Naive thymus-derived CD8-positive, alpha-beta T cell (primary cell): ENCODE data around the gene BUB3. TPM values are rescaled to one million over a fixed set of nuclear protein-coding genes. Genes with fewer than 3 reads are reported as not detected.
"Not testable (repeated sequence)": the region's sequence is repeated elsewhere in the genome, so short reads cannot be mapped to it uniquely, and the experiment has no call there.

Experiments used
- ATAC-seq, 2 donors: fragments of 150-1000 bp; cut with Tn5 transposase in 1 of 2; sonication (Bioruptor Pico), chemical (Tn5 transposase) in 1 of 2; 1 replicate in 1 of 2; 2 replicates in 1 of 2; pipeline ENCODE4 v1.10.0; 2021; ENCODE audit warnings: mild to moderate bottlenecking in 2 of 2, moderate library complexity in 2 of 2
- POLR2A ChIA-PET: fragments of 350-600 bp; sonication (Branson Sonifier 250); formaldehyde crosslinking; loops from one replicate; lab custom pipeline; 2021; ENCODE audit warnings: antibody characterized with exemption; lab: Charles Lee
- DNase-seq, 10 donors: peaks; one replicate each; pipeline versions ENCODE4 v3.0.0 to v3.0.0-alpha.2; 2020 to 2022
- H3K27ac Mint-ChIP-seq, 10 donors: one replicate each; pipeline ENCODE4 v1.8.0; 2020 to 2022; ENCODE audit warnings: mild to moderate bottlenecking in 10 of 10, mixed read lengths in 10 of 10, moderate library complexity in 4 of 10, inconsistent platforms in 1 of 10
- H3K27me3 Mint-ChIP-seq, 5 donors: one replicate each; pipeline ENCODE4 v1.8.0; 2021 to 2022; ENCODE audit warnings: mixed read lengths in 5 of 5
- H3K36me3 Mint-ChIP-seq, 3 donors: one replicate each; pipeline ENCODE4 v1.8.0; 2020 to 2022; ENCODE audit warnings: mixed read lengths in 3 of 3, mild to moderate bottlenecking in 2 of 3, inconsistent platforms in 1 of 3
- H3K4me1 Mint-ChIP-seq, 4 donors: one replicate each; pipeline ENCODE4 v1.8.0; 2021 to 2022; ENCODE audit warnings: mixed read lengths in 4 of 4
- H3K4me3 Mint-ChIP-seq, 10 donors: one replicate each; pipeline ENCODE4 v1.8.0; 2020 to 2022; ENCODE audit warnings: mild to moderate bottlenecking in 10 of 10, mixed read lengths in 10 of 10, moderate library complexity in 6 of 10, inconsistent platforms in 1 of 10
- H3K9me3 Mint-ChIP-seq, 9 donors: one replicate each; pipeline ENCODE4 v1.8.0; 2020 to 2022; ENCODE audit warnings: mixed read lengths in 9 of 9, mild to moderate bottlenecking in 3 of 9, inconsistent platforms in 1 of 9, moderate library complexity in 1 of 9
- polyA plus RNA-seq, 3 donors: library from polyadenylated mRNA; unstranded; fragments of 300-500 nt; fragmentation: Illumina TruSeq; gene quantifications; one replicate each; pipeline ENCODE4 v1.2.3, GENCODE V29; 2021
- total RNA-seq, 8 experiments: library from RNA in 2 of 8; stranded (reverse) in 2 of 8; gene quantifications; one replicate each; pipeline ENCODE4 v1.2.3 and lab custom pipeline; 2021 to 2026

Gene BUB3
- total and polyA plus RNA-seq, 5 experiments from 2014 or later: 170 to 247 (median 217) TPM

DNA sequence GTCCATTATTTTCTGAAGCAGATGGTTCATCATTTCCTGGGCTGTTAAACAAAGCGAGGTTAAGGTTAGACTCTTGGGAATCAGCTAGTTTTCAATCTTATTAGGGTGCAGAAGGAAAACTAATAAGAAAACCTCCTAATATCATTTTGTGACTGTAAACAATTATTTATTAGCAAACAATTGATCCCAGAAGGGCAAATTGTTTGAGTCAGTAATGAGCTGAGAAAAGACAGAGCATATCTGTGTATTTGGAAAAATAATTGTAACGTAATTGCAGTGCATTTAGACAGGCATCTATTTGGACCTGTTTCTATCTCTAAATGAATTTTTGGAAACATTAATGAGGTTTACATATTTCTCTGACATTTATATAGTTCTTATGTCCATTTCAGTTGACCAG, 10.1 kb downstream of the BUB3 start:
- DNase-seq (no peak), ATAC-seq (no peak)
- H3K27me3 Mint-ChIP-seq: no peaks in the 10 kb centered on the region
- H3K9me3 Mint-ChIP-seq: no peaks in the 10 kb centered on the region
- peaks cover 13 to 58% (median 40%) of the 10 kb centered on the region in 4 donors for H3K4me1 Mint-ChIP-seq
- POLR2A ChIA-PET: no interaction called here
- H3K4me3 Mint-ChIP-seq: no peak overlapping the region
- peaks cover 8 to 84% (median 38%) of the 10 kb centered on the region in 3 donors for H3K36me3 Mint-ChIP-seq
- H3K27ac Mint-ChIP-seq: no peak overlapping the region

DNA sequence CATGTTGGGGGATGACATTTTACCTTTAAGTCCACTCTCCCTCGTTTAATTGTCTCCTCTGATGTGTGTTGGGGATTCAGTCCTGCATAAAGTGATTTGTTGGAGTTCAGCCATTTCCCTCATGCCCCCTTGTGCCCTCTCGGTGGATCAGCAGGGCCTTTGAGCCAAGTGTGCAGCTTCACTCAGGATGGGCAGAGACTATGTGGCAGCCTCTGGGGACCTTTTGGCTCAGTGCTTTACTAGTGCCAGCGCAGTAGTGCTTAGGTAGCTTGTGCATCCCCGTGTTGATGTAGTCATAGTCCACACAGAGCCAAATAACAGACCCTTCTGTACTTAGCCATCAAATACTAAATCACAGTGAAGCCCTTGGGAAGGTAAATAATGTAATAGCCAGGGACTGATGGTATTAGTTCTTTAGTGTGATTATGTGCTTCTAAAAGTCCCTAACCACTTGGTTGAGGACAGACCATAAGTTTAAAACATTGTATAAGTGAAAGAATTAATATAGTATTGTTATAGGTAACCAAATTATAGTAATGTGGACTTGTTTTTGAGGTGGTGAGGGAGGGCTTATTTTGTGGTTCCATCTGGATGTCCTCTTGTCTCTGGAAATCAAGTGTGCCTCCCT, 11.4 kb downstream of the BUB3 start:
- peaks cover 8 to 89% (median 40%) of the 10 kb centered on the region in 3 donors for H3K36me3 Mint-ChIP-seq
- H3K9me3 Mint-ChIP-seq: no peaks in the 10 kb centered on the region
- peaks cover 10 to 48% (median 27%) of the 10 kb centered on the region in 4 donors for H3K4me1 Mint-ChIP-seq
- H3K4me3 Mint-ChIP-seq: no peak overlapping the region
- H3K27me3 Mint-ChIP-seq: no peaks in the 10 kb centered on the region
- H3K27ac Mint-ChIP-seq: peak overlapping the region in 1 of 10 donors; percentile 68
- POLR2A ChIA-PET: interaction anchor here (1.0 kb wide), 1 partner anchor 12 kb away, joined by 3 read pairs; no protein-coding TSS in a partner anchor
- ATAC-seq: no peak
- DNase-seq: no peak

DNA sequence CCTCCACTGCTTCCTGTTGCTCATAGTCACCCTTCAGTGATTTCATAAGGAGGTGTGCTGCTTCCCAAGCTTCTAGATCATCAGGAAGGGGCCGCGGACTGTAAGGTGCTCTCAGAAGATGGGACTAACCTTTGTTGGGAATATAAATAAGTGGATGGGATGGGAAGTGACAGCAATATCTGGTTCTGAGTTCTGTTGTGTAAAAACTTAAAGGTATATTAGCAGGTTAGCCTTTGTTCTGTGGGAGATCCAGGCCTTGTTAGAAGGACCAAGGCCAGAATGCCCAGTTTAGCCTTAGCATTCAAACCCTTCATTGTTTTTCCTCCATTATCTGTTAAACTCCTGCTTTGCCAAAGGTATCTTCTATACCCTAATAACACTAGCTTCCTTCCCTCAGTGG, 12.4 kb downstream of the BUB3 start:
- ATAC-seq: no peak
- Mint-ChIP-seq H3K4me3 (no peak overlapping the region), H3K4me1 (peaks cover 11 to 41% (median 20%) of the 10 kb centered on the region in 4 donors), H3K36me3 (peaks cover 8 to 89% (median 44%) of the 10 kb centered on the region in 3 donors), H3K27ac (peak overlapping the region in 1 of 10 donors; percentile 7), H3K27me3 (no peaks in the 10 kb centered on the region), H3K9me3 (no peaks in the 10 kb centered on the region)
- no peak for DNase-seq
- POLR2A ChIA-PET: no interaction called here

GRCh38 chr10:123170961-123171360, 16.8 kb downstream of the BUB3 start:
- POLR2A ChIA-PET: interaction anchor here (1.5 kb wide), 1 partner anchor 16 kb away, joined by 3 read pairs; no protein-coding TSS in a partner anchor
- ATAC-seq: no peak
- Mint-ChIP-seq H3K4me1 (peaks cover 11 to 37% (median 27%) of the 10 kb centered on the region in 4 donors), H3K4me3 (no peak overlapping the region), H3K27me3 (no peaks in the 10 kb centered on the region), H3K27ac (peak overlapping the region in 1 of 10 donors; percentile 4), H3K36me3 (peaks cover 4 to 69% (median 40%) of the 10 kb centered on the region in 3 donors), H3K9me3 (no peaks in the 10 kb centered on the region)
- DNase-seq: no peak

- H3K27me3 Mint-ChIP-seq, H3K27ac Mint-ChIP-seq, DNase-seq, H3K4me3 Mint-ChIP-seq, POLR2A ChIA-PET, H3K9me3 Mint-ChIP-seq, ATAC-seq: not testable (repeated sequence)
- Mint-ChIP-seq H3K36me3 (peaks cover 4 to 70% (median 43%) of the 10 kb centered on the region in 3 donors), H3K4me1 (peaks cover 11 to 33% (median 24%) of the 10 kb centered on the region in 4 donors)
These were observed 17.4 kb downstream of the BUB3 start for GRCh38 chr10:123171616-123172015.

DNA sequence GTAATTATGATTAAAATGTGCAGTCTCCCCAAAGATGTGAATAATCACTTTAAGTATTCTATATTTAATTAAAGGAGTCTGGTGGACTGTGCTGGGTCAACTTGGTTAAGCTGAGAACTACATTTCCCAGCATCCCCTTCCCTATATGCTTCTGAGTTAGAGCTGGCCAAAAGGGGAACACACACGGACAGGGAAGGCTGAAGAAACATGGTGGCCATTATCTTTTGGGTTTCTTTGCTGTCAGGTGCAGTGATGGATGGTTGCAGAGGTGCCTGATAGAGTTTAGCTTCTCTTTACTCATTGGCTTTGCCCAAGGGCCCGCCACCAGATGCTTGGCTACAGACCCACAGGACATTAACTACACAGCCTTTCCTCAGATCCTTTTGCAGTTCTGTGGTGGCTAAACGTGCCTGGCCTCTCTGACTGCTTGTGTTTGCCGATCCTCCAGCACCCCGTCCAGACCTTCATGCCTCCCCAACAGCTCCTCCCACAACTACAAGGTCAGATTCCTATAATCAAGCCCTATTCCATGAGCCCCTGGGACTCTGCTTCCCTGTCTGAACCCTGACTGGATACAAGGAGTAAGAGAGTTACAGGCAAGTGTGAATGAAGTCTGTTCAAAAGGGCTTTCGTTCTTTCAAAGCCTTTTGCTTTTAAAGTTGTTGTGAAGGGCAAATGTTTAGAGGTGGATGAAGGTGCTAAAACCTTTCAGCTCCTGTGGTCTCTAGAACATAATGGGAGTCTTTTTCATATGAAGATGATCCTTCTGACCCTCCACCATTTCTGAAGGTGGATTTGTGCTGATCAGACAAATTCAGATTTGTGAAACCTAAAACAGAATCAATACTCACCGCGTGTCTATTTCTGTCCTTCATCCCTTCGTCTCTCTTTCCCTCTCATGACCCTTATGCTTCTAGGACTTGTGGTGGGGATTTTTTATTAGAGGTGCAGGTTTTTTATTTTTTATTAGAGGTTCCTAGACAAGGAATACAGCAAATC, 21.5 kb downstream of the BUB3 start:
- Mint-ChIP-seq H3K4me3 (no peak overlapping the region), H3K9me3 (peaks cover 0 to 5% (median 0%) of the 10 kb centered on the region in 9 donors), H3K4me1 (peaks cover 7 to 21% (median 19%) of the 10 kb centered on the region in 4 donors), H3K27ac (peak overlapping the region in 4 of 10 donors; percentile 20 to 73 (median 38)), H3K36me3 (peaks cover 5 to 58% (median 48%) of the 10 kb centered on the region in 3 donors), H3K27me3 (no peaks in the 10 kb centered on the region)
- ATAC-seq (no peak), DNase-seq (no peak)
- POLR2A ChIA-PET: no interaction called here

- peaks cover 3 to 21% (median 13%) of the 10 kb centered on the region in 4 donors for H3K4me1 Mint-ChIP-seq
- H3K27me3 Mint-ChIP-seq, H3K27ac Mint-ChIP-seq, POLR2A ChIA-PET, H3K9me3 Mint-ChIP-seq, DNase-seq, ATAC-seq, H3K4me3 Mint-ChIP-seq: not testable (repeated sequence)
- peaks cover 8 to 53% (median 48%) of the 10 kb centered on the region in 3 donors for H3K36me3 Mint-ChIP-seq
These were observed 24.2 kb downstream of the BUB3 start for GRCh38 chr10:123178390-123178789.

DNA sequence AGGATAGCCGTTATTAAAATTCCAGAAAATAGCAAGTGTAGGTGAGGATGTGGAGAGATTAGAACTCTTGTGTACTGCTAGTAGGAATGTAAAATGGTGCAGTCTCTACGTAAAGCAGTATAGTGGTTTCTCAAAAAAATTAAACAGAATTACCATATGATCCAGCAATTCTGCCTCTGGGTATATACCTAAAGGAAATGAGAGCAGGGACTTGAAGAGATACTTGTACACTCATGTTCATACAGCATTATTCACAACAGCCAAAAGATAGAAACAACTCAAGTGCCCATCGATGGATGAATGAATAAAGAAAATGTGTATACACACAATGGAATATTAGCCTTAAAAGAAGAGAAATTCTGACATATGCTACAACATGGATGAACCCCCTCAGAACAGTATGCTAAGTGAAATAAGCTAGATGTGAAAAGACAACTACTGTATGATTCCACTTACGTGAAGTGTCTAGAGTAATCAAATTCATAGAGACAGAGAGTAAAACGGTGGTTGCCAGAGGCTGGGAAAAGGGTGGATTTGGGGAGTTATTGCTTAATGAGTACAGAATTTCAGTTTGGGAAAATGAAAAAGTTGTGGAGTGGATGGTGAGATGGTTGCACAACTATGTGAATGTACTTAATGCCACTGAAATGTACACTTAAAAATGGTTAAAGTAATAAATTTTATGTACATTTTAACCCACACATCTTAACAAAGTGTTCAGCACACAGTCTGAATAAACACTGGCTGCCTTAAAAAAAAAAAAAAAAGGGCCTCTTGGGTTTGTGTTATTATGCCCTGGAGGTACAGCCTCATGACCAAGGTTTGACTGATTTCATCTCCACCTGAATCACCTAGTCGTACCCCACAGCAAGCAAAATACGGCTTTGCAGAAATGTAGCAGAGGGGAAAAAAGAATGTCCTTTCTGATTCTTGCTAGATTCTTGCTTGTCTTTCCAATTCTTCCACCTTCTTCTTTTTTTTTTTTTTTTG, 26.2 kb downstream of the BUB3 start:
- peaks cover 0 to 24% (median 14%) of the 10 kb centered on the region in 9 donors for H3K9me3 Mint-ChIP-seq
- H3K36me3 Mint-ChIP-seq: peaks cover 23 to 57% (median 51%) of the 10 kb centered on the region in 3 donors
- POLR2A ChIA-PET: interaction anchor here (0.8 kb wide), 1 partner anchor 27 kb away, joined by 3 read pairs; no protein-coding TSS in a partner anchor
- peaks cover 0 to 8% (median 4%) of the 10 kb centered on the region in 4 donors for H3K4me1 Mint-ChIP-seq
- H3K27ac Mint-ChIP-seq: peak overlapping the region in 1 of 10 donors; percentile 14
- ATAC-seq (no peak), DNase-seq (no peak)
- H3K27me3 Mint-ChIP-seq: no peaks in the 10 kb centered on the region
- H3K4me3 Mint-ChIP-seq: no peak overlapping the region

- POLR2A ChIA-PET: no interaction called here
- no peaks in the 10 kb centered on the region for H3K27me3 Mint-ChIP-seq
- ATAC-seq: no peak
- H3K9me3 Mint-ChIP-seq: peaks cover 0 to 32% (median 17%) of the 10 kb centered on the region in 9 donors
- H3K27ac Mint-ChIP-seq: no peak overlapping the region
- H3K4me3 Mint-ChIP-seq: peak overlapping the region in 1 of 10 donors; percentile 48
- no peak for DNase-seq
- H3K36me3 Mint-ChIP-seq: peaks cover 31 to 47% (median 46%) of the 10 kb centered on the region in 3 donors
- H3K4me1 Mint-ChIP-seq: no peaks in the 10 kb centered on the region
These were observed 29.5 kb downstream of the BUB3 start for GRCh38 chr10:123183724-123184123.

- Mint-ChIP-seq H3K9me3 (peaks cover 0 to 32% (median 16%) of the 10 kb centered on the region in 9 donors), H3K27me3 (no peaks in the 10 kb centered on the region), H3K36me3 (peaks cover 38 to 67% (median 54%) of the 10 kb centered on the region in 3 donors), H3K27ac (no peak overlapping the region), H3K4me3 (no peak overlapping the region), H3K4me1 (peaks cover 0 to 3% (median 0%) of the 10 kb centered on the region in 4 donors)
- ATAC-seq: no peak
- POLR2A ChIA-PET: no interaction called here
- DNase-seq: no peak
These were observed 33.6 kb downstream of the BUB3 start for GRCh38 chr10:123187781-123188180.

DNA sequence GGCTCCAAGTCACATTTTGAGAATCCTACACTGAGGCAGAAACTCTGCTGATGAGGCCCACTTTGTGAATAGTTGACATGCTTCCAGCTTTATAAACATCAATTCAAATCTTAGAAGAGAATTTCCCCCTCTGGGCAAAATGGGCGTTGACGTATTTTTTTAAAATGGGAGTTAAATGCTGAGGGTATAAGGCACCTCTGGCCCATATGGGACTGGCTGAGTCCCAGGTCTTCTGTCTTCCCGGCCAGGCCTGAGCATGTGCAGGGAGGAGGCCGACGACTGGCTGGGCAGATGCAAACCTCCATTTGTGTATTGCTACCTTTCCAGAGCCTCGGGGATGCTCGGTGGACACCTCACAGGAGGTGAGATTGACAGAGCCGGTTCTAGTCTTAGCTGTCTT, 37.7 kb downstream of the BUB3 start:
- ATAC-seq (no peak), DNase-seq (no peak)
- no peak overlapping the region for H3K4me3 Mint-ChIP-seq
- peaks cover 0 to 6% (median 1%) of the 10 kb centered on the region in 4 donors for H3K4me1 Mint-ChIP-seq
- POLR2A ChIA-PET: no interaction called here
- H3K9me3 Mint-ChIP-seq: peaks cover 0 to under 1% (median 0%) of the 10 kb centered on the region in 9 donors
- peaks cover 9 to 46% (median 19%) of the 10 kb centered on the region in 3 donors for H3K36me3 Mint-ChIP-seq
- H3K27ac Mint-ChIP-seq: peak overlapping the region in 2 of 10 donors; percentile 36 to 65
- no peaks in the 10 kb centered on the region for H3K27me3 Mint-ChIP-seq
